CD14-positive monocyte (primary cell): ENCODE data around the gene NLGN1. TPM values are rescaled to one million over a fixed set of nuclear protein-coding genes. Genes with fewer than 3 reads are reported as not detected.

ENCODE experiments used
- DNase-seq, 3 donors: peaks; one replicate each; pipeline ENCODE4 v3.0.0-alpha.2; 2011 to 2022
- H2AFZ ChIP-seq: 2 replicates; pipeline ENCODE4 v1.6.0; 2012; ENCODE audit warnings: mild to moderate bottlenecking, low read depth, low read length, inconsistent platforms; ENCODE audit not compliant: insufficient read depth, poor library complexity, severe bottlenecking
- H3K27ac ChIP-seq, 2 donors: 1 replicate in 1 of 2; 2 replicates in 1 of 2; pipeline ENCODE4 v1.5.1; 2012 to 2013; ENCODE audit warnings: low read length in 2 of 2, control low read depth in 1 of 2, inconsistent platforms in 1 of 2, low read depth in 1 of 2, mild to moderate bottlenecking in 1 of 2
- H3K27me3 ChIP-seq, 2 donors: one replicate each; pipeline versions ENCODE4 v1.6.0 to v1.6.1; 2011 to 2013; ENCODE audit warnings: low read length in 2 of 2; ENCODE audit not compliant: control insufficient read depth in 2 of 2, insufficient read depth in 2 of 2
- H3K36me3 ChIP-seq, 2 donors: replicated peaks in 1 of 2; 1 replicate in 1 of 2; 2 replicates in 1 of 2; pipeline versions ENCODE4 v1.5.1 to v1.6.1; 2012 to 2013; ENCODE audit warnings: low read length in 2 of 2, control low read depth in 1 of 2, inconsistent platforms in 1 of 2, mild to moderate bottlenecking in 1 of 2; ENCODE audit not compliant: insufficient read depth in 2 of 2, control insufficient read depth in 1 of 2
- H3K4me1 ChIP-seq, 2 donors: 1 replicate in 1 of 2; 2 replicates in 1 of 2; pipeline versions ENCODE4 v1.5.1 to v1.6.1; 2012 to 2013; ENCODE audit warnings: low read length in 2 of 2, control low read depth in 1 of 2, inconsistent platforms in 1 of 2, mild to moderate bottlenecking in 1 of 2, moderate library complexity in 1 of 2; ENCODE audit not compliant: insufficient read depth in 2 of 2, control insufficient read depth in 1 of 2
- H3K4me2 ChIP-seq: replicated peaks from 2 replicates; pipeline ENCODE3; 2012; ENCODE audit warnings: low read length, moderate library complexity, mild to moderate bottlenecking; ENCODE audit not compliant: poor library complexity, severe bottlenecking; ENCODE audit errors: extremely low read depth
- H3K4me3 ChIP-seq, 3 experiments: fragments of 200-600 bp in 1 of 3; sonication (generic) in 1 of 3; replicated peaks in 1 of 3; 1 replicate in 2 of 3; 2 replicates in 1 of 3; pipeline ENCODE4 v1.5.1; 2011 to 2013; ENCODE audit warnings: low read length in 3 of 3, mild to moderate bottlenecking in 3 of 3, control low read depth in 2 of 3, low read depth in 2 of 3, inconsistent platforms in 1 of 3, moderate library complexity in 1 of 3
- H3K79me2 ChIP-seq: 2 replicates; pipeline ENCODE4 v1.6.0; 2012; ENCODE audit warnings: mild to moderate bottlenecking, control low read depth, inconsistent platforms, low read length, moderate library complexity; ENCODE audit not compliant: insufficient read depth
- H3K9ac ChIP-seq: 2 replicates; pipeline ENCODE4 v1.6.0; 2017; ENCODE audit warnings: low read length, mild to moderate bottlenecking; ENCODE audit not compliant: insufficient read depth, poor library complexity, severe bottlenecking
- H3K9me3 ChIP-seq, 2 donors: replicated peaks in 1 of 2; 1 replicate in 1 of 2; 2 replicates in 1 of 2; pipeline versions ENCODE4 v1.5.1 to v1.6.1; 2012 to 2013; ENCODE audit warnings: low read length in 2 of 2, control low read depth in 1 of 2; ENCODE audit not compliant: control insufficient read depth in 1 of 2, insufficient read depth in 1 of 2
- H4K20me1 ChIP-seq: 2 replicates; pipeline ENCODE4 v1.6.0; 2012; ENCODE audit warnings: mild to moderate bottlenecking, low read length, control low read depth, moderate library complexity; ENCODE audit not compliant: insufficient read depth
- H3K27ac Mint-ChIP-seq, 7 donors: one replicate each; pipeline ENCODE4 v1.8.0; 2020; ENCODE audit warnings: mild to moderate bottlenecking in 7 of 7, mixed read lengths in 7 of 7, moderate library complexity in 6 of 7, inconsistent platforms in 2 of 7
- H3K27me3 Mint-ChIP-seq, 3 donors: one replicate each; pipeline ENCODE4 v1.8.0; 2021 to 2022; ENCODE audit warnings: low read depth in 3 of 3, mild to moderate bottlenecking in 3 of 3, mixed read lengths in 3 of 3, moderate library complexity in 3 of 3, inconsistent platforms in 1 of 3
- H3K36me3 Mint-ChIP-seq, 2 donors: one replicate each; pipeline ENCODE4 v1.8.0; 2020; ENCODE audit warnings: mixed read lengths in 2 of 2, inconsistent platforms in 1 of 2, mild to moderate bottlenecking in 1 of 2
- H3K4me1 Mint-ChIP-seq: one replicate; pipeline ENCODE4 v1.8.0; 2020; ENCODE audit warnings: mild to moderate bottlenecking, mixed read lengths
- H3K4me3 Mint-ChIP-seq, 2 donors: one replicate each; pipeline ENCODE4 v1.8.0; 2020; ENCODE audit warnings: mild to moderate bottlenecking in 2 of 2, mixed read lengths in 2 of 2, moderate library complexity in 1 of 2
- H3K9me3 Mint-ChIP-seq, 7 donors: one replicate each; pipeline ENCODE4 v1.8.0; 2020 to 2022; ENCODE audit warnings: mixed read lengths in 7 of 7, mild to moderate bottlenecking in 6 of 7, moderate library complexity in 6 of 7, inconsistent platforms in 2 of 7
- CTCF ChIP-seq: fragments of 200-600 bp; IDR thresholded peaks from one replicate; pipeline ENCODE4 v1.8.0; 2022; ENCODE audit warnings: antibody characterized with exemption, mild to moderate bottlenecking
- WGBS: methylation state at CpG from one replicate; pipeline ENCODE4 v1.1.5; 2013; ENCODE audit warnings: missing lambda C conversion rate; ENCODE audit not compliant: insufficient coverage; 5-methylcytosine and 5-hydroxymethylcytosine counted together
- intact Hi-C, 2 donors: fragments of 100-400 bp; cut with micrococcal nuclease; formaldehyde crosslinking; loops; one replicate each; pipeline versions ENCODE4 v1.15.0 to v1.15.1; 2023
- polyA plus RNA-seq, 3 donors: library from polyadenylated mRNA; depleted of rRNA in 1 of 3; unstranded in 2 of 3; stranded (reverse) in 1 of 3; fragments of 300-500 nt in 2 of 3; fragments of >200 nt in 1 of 3; fragmentation: Illumina TruSeq in 2 of 3; gene quantifications; 1 replicate in 2 of 3; 2 replicates in 1 of 3; pipeline ENCODE4 v1.2.3, GENCODE V29; 2012 to 2021

NLGN1 gene
- polyA plus RNA-seq, 3 donors: not detected

GRCh38 chr3:173745952-173746682 is 348.6 kb downstream of the NLGN1 start:
- H3K27ac Mint-ChIP-seq: no peak overlapping the region
- WGBS: 67% methylated on average over 1 of the region's 4 CpGs

DNA sequence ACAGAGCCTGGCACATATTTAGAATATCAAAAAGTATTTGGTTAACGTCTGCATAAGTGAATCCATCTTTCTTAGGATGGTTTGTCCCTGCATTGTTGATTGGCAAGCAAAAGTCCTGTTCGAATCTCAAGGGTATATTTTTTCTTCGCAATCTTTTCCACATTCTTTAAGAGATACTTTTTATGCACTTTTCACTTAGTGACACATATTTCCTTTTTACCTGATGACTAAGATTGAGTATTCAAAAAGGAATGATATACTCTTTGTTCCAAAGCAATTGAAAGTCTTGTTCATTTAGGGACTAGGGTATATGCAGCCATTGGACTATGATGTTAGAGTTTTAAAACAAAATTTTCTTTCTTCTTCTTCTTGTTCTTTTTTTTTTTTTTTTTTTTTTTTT is 349.9 kb downstream of the NLGN1 start:
- H3K79me2 ChIP-seq: no peaks in the 10 kb centered on the region
- no peaks in the 10 kb centered on the region for H3K27me3 ChIP-seq
- no CpG with 5 or more reads among the region's 3 CpGs for WGBS
- H3K4me1 ChIP-seq: no peaks in the 10 kb centered on the region
- Mint-ChIP-seq H3K4me1 (no peaks in the 10 kb centered on the region), H3K9me3 (no peaks in the 10 kb centered on the region), H3K4me3 (no peak overlapping the region), H3K36me3 (no peaks in the 10 kb centered on the region), H3K27me3 (no peaks in the 10 kb centered on the region), H3K27ac (no peak overlapping the region)
- no peaks in the 10 kb centered on the region for H3K36me3 ChIP-seq
- H4K20me1 ChIP-seq: no peaks in the 10 kb centered on the region
- H3K9me3 ChIP-seq: no peaks in the 10 kb centered on the region
- no peak overlapping the region for H3K4me2 ChIP-seq
- H3K9ac ChIP-seq: no peak overlapping the region
- no peak for TF ChIP-seq CTCF
- DNase-seq: no peak
- intact Hi-C loops: no loop called here
- no peak overlapping the region for H2AFZ ChIP-seq
- no peak overlapping the region for H3K27ac ChIP-seq
- no peak overlapping the region for H3K4me3 ChIP-seq

More at GRCh38 chr3:173745952-173746682, 348.6 kb downstream of the NLGN1 start:
- TF ChIP-seq CTCF: no peak
- Histone ChIP-seq H3K9me3 (no peaks in the 10 kb centered on the region), H2AFZ (no peak overlapping the region), H4K20me1 (no peaks in the 10 kb centered on the region), H3K4me1 (no peaks in the 10 kb centered on the region), H3K4me2 (no peak overlapping the region), H3K79me2 (no peaks in the 10 kb centered on the region), H3K27me3 (no peaks in the 10 kb centered on the region), H3K4me3 (no peak overlapping the region), H3K9ac (no peak overlapping the region), H3K36me3 (no peaks in the 10 kb centered on the region), H3K27ac (no peak overlapping the region)
- intact Hi-C loops: no loop called here
- Mint-ChIP-seq H3K36me3 (no peaks in the 10 kb centered on the region), H3K4me3 (no peak overlapping the region), H3K9me3 (peaks cover 0 to 5% (median 2%) of the 10 kb centered on the region in 7 donors), H3K27me3 (no peaks in the 10 kb centered on the region), H3K4me1 (no peaks in the 10 kb centered on the region)
- no peak for DNase-seq
